NCI-H460 (cell line): ENCODE data around the gene GDPGP1. TPM values are rescaled to one million over a fixed set of nuclear protein-coding genes. Genes with fewer than 3 reads are reported as not detected.

Experiments
- DNase-seq: peaks from one replicate; pipeline ENCODE4 v3.0.0-alpha.2; 2016; ENCODE audit warnings: low read depth; ENCODE audit errors: extremely low read depth
- total RNA-seq: library from RNA; depleted of rRNA; stranded (reverse); fragments of >200 nt; shearing (Covaris generic); gene quantifications from 2 replicates; pipeline ENCODE4 v1.2.3, GENCODE V29; 2014

The GDPGP1 gene
- total RNA-seq, 1 experiment from 2014 or later = 3.4 TPM

GRCh38 chr15:90223441-90224165 is 10.4 kb upstream of the GDPGP1 start:
- no peak for DNase-seq

- DNase-seq = no peak
Measured at GRCh38 chr15:90225047-90225446, 9.0 kb upstream of the GDPGP1 start.

- DNase-seq = no peak
Measured at GRCh38 chr15:90225504-90226234, 8.3 kb upstream of the GDPGP1 start.

GRCh38 chr15:90227336-90227735 is 6.7 kb upstream of the GDPGP1 start:
- no peak for DNase-seq

GRCh38 chr15:90227816-90228772 is 5.9 kb upstream of the GDPGP1 start:
- DNase-seq = no peak

- DNase-seq = no peak
Measured at GRCh38 chr15:90228960-90229359, 5.0 kb upstream of the GDPGP1 start.

- no peak for DNase-seq
Measured at GRCh38 chr15:90230071-90230494, 3.9 kb upstream of the GDPGP1 start.

GRCh38 chr15:90230610-90231009 is 3.4 kb upstream of the GDPGP1 start:
- DNase-seq = no peak

- DNase-seq = no peak
Measured at GRCh38 chr15:90231028-90232017, 2.7 kb upstream of the GDPGP1 start.

- DNase-seq = no peak
Measured at GRCh38 chr15:90232196-90232595, 1.8 kb upstream of the GDPGP1 start.

- no peak for DNase-seq
Measured at GRCh38 chr15:90232941-90233386, 1.0 kb upstream of the GDPGP1 start.

- DNase-seq = peak; percentile 96
Measured at GRCh38 chr15:90233387-90234095, 468 bp upstream of the GDPGP1 start, which contains the start of gene CIB1. TSS of gene CIB1 (minus strand) at chr15:90233941. CDS start at chr15:90233885, 56 bp downstream.

GRCh38 chr15:90239371-90239770 is 5.4 kb downstream of the GDPGP1 start:
- DNase-seq = no peak

- no peak for DNase-seq
Measured at GRCh38 chr15:90240856-90241255, 6.8 kb downstream of the GDPGP1 start.

- DNase-seq = no peak
Measured at GRCh38 chr15:90241343-90242192, 7.6 kb downstream of the GDPGP1 start.

- no peak for DNase-seq
Measured at GRCh38 chr15:90243943-90244639, 10.1 kb downstream of the GDPGP1 start.

- no peak for DNase-seq
Measured at GRCh38 chr15:90248789-90249202, 14.8 kb downstream of the GDPGP1 start.
